Small intestine (tissue), 7 donors: ENCODE results near the gene MNX1. TPM values are rescaled to one million over a fixed set of nuclear protein-coding genes. Genes with fewer than 3 reads are reported as not detected.

ENCODE experiments used
- DNase-seq, 2 donors: peaks; one replicate each; pipeline versions ENCODE4 v3.0.0 to v3.0.0-alpha.2; 2013
- FAIRE-seq: peaks from 2 replicates; lab custom pipeline; 2012; peaks lifted over from hg19 to GRCh38; lab: Jason Lieb, UNC
- H3K27ac ChIP-seq, 3 donors: one replicate each; pipeline ENCODE4 v1.5.1; 2013; ENCODE audit warnings: low read length in 2 of 3, mild to moderate bottlenecking in 2 of 3, control low read depth in 1 of 3, inconsistent platforms in 1 of 3, low read depth in 1 of 3, moderate library complexity in 1 of 3
- H3K27me3 ChIP-seq, 3 donors: one replicate each; pipeline ENCODE4 v1.6.1; 2013; ENCODE audit warnings: low read length in 3 of 3, inconsistent platforms in 1 of 3; ENCODE audit not compliant: control insufficient read depth in 3 of 3, insufficient read depth in 3 of 3
- H3K36me3 ChIP-seq, 3 donors: one replicate each; pipeline ENCODE4 v1.6.1; 2013; ENCODE audit warnings: low read length in 3 of 3, inconsistent platforms in 1 of 3, low read depth in 1 of 3, mild to moderate bottlenecking in 1 of 3, moderate library complexity in 1 of 3; ENCODE audit not compliant: control insufficient read depth in 3 of 3, insufficient read depth in 2 of 3
- H3K4me1 ChIP-seq, 3 donors: one replicate each; pipeline ENCODE4 v1.6.1; 2013; ENCODE audit warnings: low read length in 2 of 3, inconsistent platforms in 1 of 3, low read depth in 1 of 3, mild to moderate bottlenecking in 1 of 3, moderate library complexity in 1 of 3; ENCODE audit not compliant: control insufficient read depth in 3 of 3, insufficient read depth in 2 of 3
- H3K4me3 ChIP-seq, 3 donors: one replicate each; pipeline ENCODE4 v1.5.1; 2013; ENCODE audit warnings: low read length in 3 of 3, control low read depth in 1 of 3, inconsistent platforms in 1 of 3, low read depth in 1 of 3, mild to moderate bottlenecking in 1 of 3, moderate library complexity in 1 of 3
- H3K9me3 ChIP-seq, 2 donors: one replicate each; pipeline ENCODE4 v1.6.1; 2013; ENCODE audit warnings: low read depth in 1 of 2, low read length in 1 of 2; ENCODE audit not compliant: control insufficient read depth in 2 of 2, insufficient read depth in 1 of 2
- WGBS, 3 donors: extraction: QIAGEN DNeasy Blood & Tissue Kit; methylation state at CpG; one replicate each; pipeline ENCODE4 v1.1.7; 2013; 5-methylcytosine and 5-hydroxymethylcytosine counted together
- polyA plus RNA-seq, 4 donors: library from polyadenylated mRNA; stranded (reverse) in 3 of 4; unstranded in 1 of 4; fragments of 200-250 nt in 3 of 4; fragments of 120-200 nt in 1 of 4; gene quantifications; one replicate each; pipeline versions ENCODE4 v1.2.1 to v1.2.3, GENCODE V29; 2013
- donor health status: healthy with polysubstance abuse.
- donor health status: control.
- donor health status: control.
- donor health status: Bipolar disorder and iron deficiency.
- donor health status: healthy.

The MNX1 gene
- polyA plus RNA-seq, 4 donors: 3.5 to 17.3 (median 9.2) TPM

GRCh38 chr7:156964971-156965370 is 45.5 kb downstream of the MNX1 start:
- 96 to 98% (median 96%) methylated on average over 11 of the region's 11 CpGs for WGBS, 3 donors
- FAIRE-seq (no peak), DNase-seq (no peak)
- no peak overlapping the region for H3K27ac ChIP-seq
- H3K36me3 ChIP-seq: peaks cover 12 to 81% (median 18%) of the 10 kb centered on the region in 3 donors
- H3K4me3 ChIP-seq: no peak overlapping the region
- H3K9me3 ChIP-seq: no peaks in the 10 kb centered on the region
- no peaks in the 10 kb centered on the region for H3K27me3 ChIP-seq
- no peaks in the 10 kb centered on the region for H3K4me1 ChIP-seq

- H3K4me1 ChIP-seq: no peaks in the 10 kb centered on the region
- H3K4me3 ChIP-seq: no peak overlapping the region
- 85 to 88% (median 88%) methylated on average over 12 of the region's 12 CpGs for WGBS, 3 donors
- H3K9me3 ChIP-seq: no peaks in the 10 kb centered on the region
- peaks cover 15 to 83% (median 18%) of the 10 kb centered on the region in 3 donors for H3K36me3 ChIP-seq
- no peak for DNase-seq
- FAIRE-seq: no peak
- no peaks in the 10 kb centered on the region for H3K27me3 ChIP-seq
- H3K27ac ChIP-seq: no peak overlapping the region
These were observed 47.0 kb downstream of the MNX1 start for GRCh38 chr7:156963472-156963871.

GRCh38 chr7:156962897-156963296 is 47.6 kb downstream of the MNX1 start:
- 97 to 98% (median 97%) methylated on average over 16 of the region's 16 CpGs for WGBS, 3 donors

GRCh38 chr7:156962145-156962544 is 48.3 kb downstream of the MNX1 start:
- Histone ChIP-seq H3K4me3 (no peak overlapping the region), H3K36me3 (peaks cover 13 to 78% (median 18%) of the 10 kb centered on the region in 3 donors), H3K4me1 (no peaks in the 10 kb centered on the region), H3K27ac (no peak overlapping the region), H3K9me3 (no peaks in the 10 kb centered on the region), H3K27me3 (no peaks in the 10 kb centered on the region)
- WGBS, 3 donors: 92 to 99% (median 94%) methylated on average over 18 of the region's 18 CpGs
- FAIRE-seq: no peak
- no peak for DNase-seq

More at GRCh38 chr7:156962897-156963296, 47.6 kb downstream of the MNX1 start:
- FAIRE-seq: no peak
- Histone ChIP-seq H3K4me1 (no peaks in the 10 kb centered on the region), H3K27me3 (no peaks in the 10 kb centered on the region), H3K4me3 (no peak overlapping the region), H3K36me3 (peaks cover 15 to 84% (median 18%) of the 10 kb centered on the region in 3 donors), H3K9me3 (no peaks in the 10 kb centered on the region), H3K27ac (no peak overlapping the region)
- no peak for DNase-seq

- DNase-seq (no peak), FAIRE-seq (no peak)
- Histone ChIP-seq H3K27me3 (no peaks in the 10 kb centered on the region), H3K27ac (no peak overlapping the region), H3K4me3 (no peak overlapping the region), H3K36me3 (peaks cover 16 to 65% (median 21%) of the 10 kb centered on the region in 3 donors), H3K9me3 (no peaks in the 10 kb centered on the region), H3K4me1 (no peaks in the 10 kb centered on the region)
- WGBS, 3 donors: 96 to 98% (median 96%) methylated on average over 2 of the region's 2 CpGs
These were observed 53.7 kb downstream of the MNX1 start for GRCh38 chr7:156956727-156957126.

- DNase-seq (no peak), FAIRE-seq (no peak)
- Histone ChIP-seq H3K4me3 (no peak overlapping the region), H3K36me3 (peaks cover 15 to 48% (median 16%) of the 10 kb centered on the region in 3 donors), H3K27ac (no peak overlapping the region), H3K27me3 (no peaks in the 10 kb centered on the region), H3K4me1 (peaks cover 0 to 9% (median 5%) of the 10 kb centered on the region in 3 donors), H3K9me3 (no peaks in the 10 kb centered on the region)
- WGBS, 3 donors: 79 to 91% (median 89%) methylated on average over 2 of the region's 2 CpGs
These were observed 55.5 kb downstream of the MNX1 start for GRCh38 chr7:156954941-156955340.

Other genes starting within 250 kb of the MNX1 start
- 10 to 100 TPM in 2 of 4 donors, 1 to 10 TPM in 2; 4.3 to 34.5 (median 11.9) TPM for gene LMBR1, start 117.5 kb downstream of the MNX1 start, polyA plus RNA-seq
- 10 to 100 TPM in 1 of 4 donors, 1 to 10 TPM in 3; 3.6 to 19.7 (median 7.2) TPM for gene NOM1, start 61.0 kb downstream of the MNX1 start, polyA plus RNA-seq
- 10 to 100 TPM; 22.2 to 47.6 (median 26.8) TPM for gene UBE3C, start 128.3 kb upstream of the MNX1 start, polyA plus RNA-seq